Thyroid gland (tissue), 4 donors: ENCODE data around the gene GBP3.

Source experiments
- CTCF ChIP-seq, 6 experiments: fragments of 200-600 bp in 3 of 6; fragments of 450-650 bp in 3 of 6; sonication (generic) in 3 of 6; IDR thresholded peaks; one replicate each; pipeline ENCODE4 v1.5.1; 2016 to 2019; ENCODE audit warnings: antibody characterized with exemption in 6 of 6, mild to moderate bottlenecking in 2 of 6, inconsistent platforms in 1 of 6, moderate library complexity in 1 of 6
- POLR2A ChIP-seq, 2 donors: fragments of 450-650 bp; IDR thresholded peaks; one replicate each; pipeline ENCODE4 v1.6.1; 2017; ENCODE audit warnings: antibody characterized with exemption in 2 of 2, mild to moderate bottlenecking in 2 of 2, moderate library complexity in 1 of 2

- TF ChIP-seq CTCF (IDR thresholded peaks at IDR 0.05) (no peak), POLR2A (IDR thresholded peaks at IDR 0.05) (no peak)
These were observed 19.1 kb upstream of the GBP3 start for GRCh38 chr1:89041721-89042120.
